Ramos (cell line): Measurements from ENCODE around the gene RPS6KA4.

Experiments
- in situ Hi-C: fragments of 300-500 bp; cut with MboI; formaldehyde crosslinking; loops from one replicate; pipeline ENCODE4 v1.14.3; 2022; ENCODE audit warnings: low sequenced_read_pairs; ENCODE audit not compliant: unreplicated experiment

RPS6KA4 gene

DNA sequence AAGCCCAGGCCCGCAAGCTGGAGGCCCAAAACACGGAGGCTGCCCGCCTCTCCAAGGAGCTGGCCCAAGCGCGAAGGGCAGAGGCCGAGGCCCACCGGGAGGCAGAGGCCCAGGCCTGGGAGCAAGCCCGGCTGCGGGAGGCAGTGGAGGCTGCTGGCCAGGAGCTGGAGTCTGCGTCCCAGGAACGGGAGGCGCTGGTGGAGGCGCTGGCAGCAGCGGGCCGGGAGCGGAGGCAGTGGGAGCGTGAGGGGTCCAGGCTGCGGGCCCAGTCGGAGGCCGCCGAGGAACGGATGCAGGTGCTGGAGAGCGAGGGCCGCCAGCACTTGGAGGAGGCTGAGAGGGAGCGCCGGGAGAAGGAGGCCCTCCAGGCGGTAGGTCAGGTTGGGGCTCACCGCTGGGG lies 14.2 kb upstream of the RPS6KA4 start:
- in situ Hi-C loops, result no loop called here

DNA sequence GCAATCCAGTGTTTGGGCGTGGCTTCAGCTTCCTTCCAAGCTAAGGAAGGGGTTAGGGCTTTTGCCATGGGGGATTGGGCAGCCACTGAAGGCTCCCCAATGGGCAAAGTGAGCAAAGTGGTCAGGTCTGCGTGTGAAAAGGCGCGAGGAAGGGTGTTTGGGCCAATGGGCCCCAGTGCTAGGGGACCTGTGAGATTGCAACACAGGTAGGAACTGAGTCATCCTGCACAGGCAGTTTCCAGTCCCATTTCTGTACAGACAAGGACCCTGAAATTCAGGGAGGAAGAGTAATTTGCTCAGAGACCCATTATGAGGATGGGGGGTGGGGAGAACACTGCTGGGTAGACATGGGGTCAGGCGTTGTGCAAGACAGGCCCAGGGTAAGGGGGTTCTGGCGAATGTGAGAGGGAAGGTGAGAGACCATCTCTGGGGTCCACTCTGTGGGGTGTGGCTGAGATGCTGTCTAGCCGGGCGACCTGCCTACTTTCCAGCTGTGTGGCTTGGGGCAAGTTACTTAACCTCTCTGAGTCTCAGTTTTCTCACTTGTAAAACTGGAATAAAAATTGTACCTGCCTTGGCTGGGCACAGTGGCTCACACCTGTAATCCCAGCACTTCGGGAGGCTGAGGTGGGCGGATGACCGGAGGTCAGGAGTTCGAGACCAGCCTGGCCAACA lies 11.6 kb upstream of the RPS6KA4 start:
- in situ Hi-C loops, result no loop called here

GRCh38 chr11:64348383-64349024 lies 10.5 kb upstream of the RPS6KA4 start:
- in situ Hi-C loops, result no loop called here

DNA sequence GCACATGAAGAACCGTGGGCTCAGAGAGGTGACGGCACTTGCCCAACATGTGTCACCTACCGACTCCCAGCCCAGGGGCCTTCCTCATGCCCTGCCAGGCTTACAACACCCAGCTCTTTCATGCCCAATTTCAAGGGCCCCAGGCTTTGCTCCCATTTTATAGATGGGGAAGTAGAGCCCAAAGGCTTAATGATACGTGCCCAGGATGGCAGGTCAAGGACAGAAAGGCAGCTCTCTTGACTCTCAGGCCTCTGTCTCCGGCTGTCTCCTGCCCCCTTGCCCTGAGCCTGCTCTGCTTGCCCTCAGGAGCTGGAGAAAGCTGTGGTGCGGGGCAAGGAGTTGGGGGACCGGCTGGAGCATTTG lies 10.0 kb upstream of the RPS6KA4 start:
- in situ Hi-C loops, result no loop called here

DNA sequence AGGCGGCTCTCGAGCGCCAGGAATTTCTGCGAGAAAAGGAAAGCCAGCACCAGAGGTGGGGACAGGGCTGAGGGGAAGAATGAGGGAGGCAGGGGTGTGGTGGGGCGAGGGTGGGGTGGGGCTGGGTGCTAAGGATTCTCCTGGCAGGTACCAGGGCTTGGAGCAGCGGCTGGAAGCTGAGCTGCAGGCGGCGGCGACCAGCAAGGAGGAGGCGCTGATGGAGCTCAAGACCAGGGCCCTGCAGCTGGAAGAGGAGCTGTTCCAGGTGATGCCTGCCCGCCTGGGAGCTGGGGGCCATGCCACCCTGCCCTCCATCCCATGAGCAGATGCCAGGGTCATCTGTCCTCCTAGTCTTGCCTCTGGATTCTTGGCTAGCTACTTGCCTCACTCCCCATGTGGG lies 9.6 kb upstream of the RPS6KA4 start:
- in situ Hi-C loops, result no loop called here

- in situ Hi-C loops, result no loop called here
Observed at GRCh38 chr11:64351136-64351631, 7.8 kb upstream of the RPS6KA4 start.

DNA sequence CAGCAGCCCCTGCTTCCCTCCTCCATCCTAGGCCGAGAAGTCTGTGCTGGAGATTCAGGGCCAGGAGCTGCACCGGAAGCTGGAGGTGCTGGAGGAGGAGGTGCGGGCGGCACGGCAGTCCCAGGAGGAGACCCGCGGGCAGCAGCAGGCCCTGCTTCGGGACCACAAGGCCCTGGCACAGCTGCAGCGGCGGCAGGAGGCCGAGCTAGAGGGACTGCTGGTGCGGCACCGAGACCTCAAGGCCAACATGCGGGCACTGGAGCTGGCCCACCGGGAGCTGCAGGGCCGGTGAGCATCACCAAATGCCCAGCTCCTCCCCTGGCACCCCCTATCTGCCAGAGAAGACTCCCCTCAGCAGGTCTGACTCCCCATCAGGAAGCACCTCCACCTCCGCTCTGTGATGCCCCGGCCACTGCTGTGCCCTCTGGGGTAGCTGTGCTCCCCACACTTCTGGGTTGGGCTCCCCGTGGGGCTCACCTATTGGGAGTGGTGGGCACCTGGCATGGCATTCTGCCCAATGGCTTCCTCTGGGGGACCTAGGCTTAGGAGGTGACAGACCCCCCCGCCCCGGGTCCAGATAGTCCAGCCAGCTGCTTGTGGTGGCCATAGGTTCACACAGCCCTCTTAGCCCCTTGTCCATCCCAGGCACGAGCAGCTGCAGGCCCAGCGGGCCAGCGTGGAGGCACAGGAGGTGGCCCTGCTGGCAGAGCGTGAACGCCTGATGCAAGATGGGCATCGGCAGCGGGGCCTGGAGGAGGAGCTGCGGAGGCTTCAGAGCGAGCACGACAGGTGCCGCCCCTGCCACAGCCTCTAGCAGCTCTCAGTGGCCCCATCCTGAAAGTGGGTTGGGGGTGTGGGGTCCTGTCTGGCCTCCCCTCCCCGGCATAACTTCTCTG lies 6.6 kb upstream of the RPS6KA4 start:
- in situ Hi-C loops, result no loop called here

GRCh38 chr11:64352995-64353714 lies 5.8 kb upstream of the RPS6KA4 start:
- in situ Hi-C loops, result no loop called here

DNA sequence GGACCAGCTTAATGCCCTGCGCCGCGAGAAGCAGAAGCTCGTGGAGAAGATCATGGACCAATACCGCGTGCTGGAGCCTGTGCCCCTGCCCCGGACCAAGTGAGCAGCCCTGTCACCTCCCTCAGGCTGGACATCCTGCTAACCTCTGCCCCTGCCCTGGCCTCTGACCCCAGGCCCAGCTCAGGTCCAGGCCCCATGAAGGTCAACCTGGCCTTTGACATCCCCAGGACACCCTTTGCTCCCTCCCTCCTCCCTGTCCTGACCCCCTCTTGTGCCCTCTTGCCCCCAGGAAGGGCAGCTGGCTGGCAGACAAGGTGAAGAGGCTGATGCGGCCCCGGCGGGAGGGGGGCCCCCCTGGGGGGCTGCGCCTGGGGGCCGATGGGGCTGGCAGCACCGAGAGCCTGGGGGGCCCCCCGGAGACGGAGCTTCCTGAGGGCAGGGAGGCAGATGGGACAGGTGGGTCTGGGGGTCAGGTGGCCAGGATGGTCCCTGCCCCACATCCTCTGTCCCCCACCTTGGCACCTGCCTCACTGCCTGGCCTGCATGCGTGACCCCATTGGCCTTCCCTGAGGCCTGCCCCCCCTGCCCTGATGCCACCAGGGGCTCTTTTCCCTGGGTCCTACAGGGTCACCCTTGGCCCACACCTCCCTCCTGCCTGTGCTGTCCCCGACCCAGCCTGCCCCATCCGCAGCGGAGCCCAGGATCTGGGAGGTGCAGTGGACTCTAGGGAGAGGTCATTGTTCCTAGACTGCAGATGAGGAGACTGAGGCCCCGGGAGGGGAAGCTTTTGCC lies 5.1 kb upstream of the RPS6KA4 start:
- in situ Hi-C loops, result no loop called here

GRCh38 chr11:64355078-64355940 lies 3.7 kb upstream of the RPS6KA4 start:
- in situ Hi-C loops, result no loop called here

DNA sequence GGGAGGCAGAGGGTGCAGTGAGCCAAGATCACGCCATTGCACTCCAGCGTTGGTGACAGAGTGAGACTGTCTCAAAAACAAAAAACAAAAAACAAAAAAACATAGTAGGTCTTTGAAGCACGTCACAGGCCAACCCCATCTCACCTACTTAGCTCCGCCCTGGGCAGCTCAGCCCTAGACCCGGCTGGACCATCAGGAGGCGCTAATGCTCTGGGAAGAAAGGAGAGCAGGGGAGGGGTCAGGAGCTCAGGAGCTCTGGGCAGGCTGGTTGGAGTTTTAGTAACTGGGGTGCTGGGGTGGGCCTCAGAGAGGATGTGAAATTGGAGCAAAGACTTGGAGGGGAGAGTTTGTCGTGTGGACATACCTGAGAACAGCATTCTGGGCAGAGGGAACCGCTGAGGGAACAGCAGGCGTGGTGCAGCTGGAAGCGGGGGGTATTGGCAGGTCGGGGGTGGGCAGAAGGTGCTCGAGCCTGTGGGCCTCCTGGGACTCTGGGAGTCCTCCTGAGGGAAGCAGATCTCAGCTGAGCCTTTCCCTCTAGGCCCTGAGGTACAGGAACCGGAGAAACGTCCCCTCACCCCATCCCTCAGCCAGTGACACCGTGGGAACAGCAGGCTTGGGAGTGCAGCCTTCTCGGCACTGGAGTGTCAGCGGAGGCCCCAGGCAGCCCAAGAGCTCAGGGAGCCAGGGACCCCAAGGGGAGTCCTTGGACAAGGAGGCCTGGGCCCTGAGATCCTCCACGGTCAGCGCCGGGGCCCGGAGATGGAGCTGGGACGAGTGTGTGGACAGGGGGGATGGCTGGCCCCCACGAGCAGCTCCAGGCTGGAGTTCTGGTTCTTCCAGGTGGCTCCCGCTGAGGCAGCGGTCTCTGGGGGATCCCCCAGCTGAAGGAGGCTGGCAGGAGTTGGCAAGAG lies 2.2 kb upstream of the RPS6KA4 start:
- in situ Hi-C loops, result no loop called here

DNA sequence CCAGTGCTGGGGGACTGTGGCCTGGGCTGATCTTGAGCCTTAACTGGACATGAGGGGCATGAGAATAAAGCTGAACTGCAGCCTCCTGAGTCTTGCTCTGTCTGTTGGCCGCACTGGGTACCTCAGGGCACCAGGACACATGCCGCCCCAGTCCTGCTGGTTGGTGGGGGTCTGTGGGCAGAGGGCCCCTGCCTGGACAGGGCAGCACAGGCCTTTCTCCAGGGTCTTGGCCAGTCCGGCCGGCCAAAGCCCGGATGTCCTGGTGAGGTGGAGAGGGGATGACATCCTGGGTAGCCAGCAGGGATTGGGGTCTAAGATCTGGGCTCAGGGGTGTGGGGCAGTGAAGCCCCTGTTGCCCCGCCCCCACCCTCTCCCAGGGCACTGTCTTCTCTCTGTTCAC lies 1.5 kb upstream of the RPS6KA4 start:
- in situ Hi-C loops, result no loop called here

GRCh38 chr11:64357904-64358535 lies 942 bp upstream of the RPS6KA4 start:
- in situ Hi-C loops, result no loop called here

GRCh38 chr11:64358536-64358906 lies 441 bp upstream of the RPS6KA4 start:
- in situ Hi-C loops, result no loop called here

DNA sequence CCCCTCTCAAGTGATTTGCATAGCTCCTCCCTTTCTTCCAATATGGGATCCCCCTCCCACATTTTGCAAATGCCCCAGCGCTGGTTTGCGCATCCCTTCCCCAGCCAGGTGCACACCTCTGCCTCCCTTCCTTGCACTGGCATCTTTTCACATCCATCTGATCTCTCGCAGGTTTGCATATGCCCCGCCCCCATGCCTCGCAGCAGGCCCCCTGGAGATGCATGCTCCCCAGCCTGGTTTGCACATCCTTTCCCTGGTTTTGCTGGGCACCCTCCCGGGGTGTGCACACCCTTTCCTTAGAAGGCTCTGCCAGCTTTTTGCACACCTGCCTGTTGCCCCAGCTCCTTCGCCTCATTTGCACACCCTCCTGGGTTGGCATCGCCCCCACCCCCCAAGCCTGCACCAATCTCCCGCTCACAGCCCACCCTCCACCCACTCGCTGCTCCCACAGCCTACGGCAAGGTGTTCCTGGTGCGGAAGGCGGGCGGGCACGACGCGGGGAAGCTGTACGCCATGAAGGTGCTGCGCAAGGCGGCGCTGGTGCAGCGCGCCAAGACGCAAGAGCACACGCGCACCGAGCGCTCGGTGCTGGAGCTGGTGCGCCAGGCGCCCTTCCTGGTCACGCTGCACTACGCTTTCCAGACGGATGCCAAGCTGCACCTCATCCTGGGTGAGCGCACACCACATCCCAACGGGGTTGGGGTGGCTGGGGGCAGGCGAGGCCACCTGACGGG lies 917 bp downstream of the RPS6KA4 start:
- in situ Hi-C loops, result no loop called here

GRCh38 chr11:64360448-64360921 lies 1.5 kb downstream of the RPS6KA4 start:
- in situ Hi-C loops, result no loop called here

- in situ Hi-C loops, result no loop called here
Observed at GRCh38 chr11:64361659-64362058, 2.7 kb downstream of the RPS6KA4 start.
